Activated T-cell treated with anti-CD3 and anti-CD28 coated beads, Interleukin-2, amount 50 U/mL, for 72 hours (primary cell): Measurements from ENCODE around the gene FDPS. TPM values are rescaled to one million over a fixed set of nuclear protein-coding genes. Genes with fewer than 3 reads are reported as not detected.
"Not testable (repeated sequence)": the region's sequence is repeated elsewhere in the genome, so short reads cannot be mapped to it uniquely, and the experiment has no call there.

ENCODE experiments used
- ATAC-seq, 2 donors: fragments of 150-1000 bp; cut with Tn5 transposase; replicated peaks in 1 of 2; 2 replicates each; pipeline ENCODE4 v1.10.0; 2021; ENCODE audit warnings: moderate library complexity in 2 of 2, mild to moderate bottlenecking in 1 of 2
- DNase-seq, 2 donors: peaks; one replicate each; pipeline ENCODE4 v3.0.0; 2021 to 2022; ENCODE audit warnings: mixed read lengths in 1 of 2
- H3K27ac Mint-ChIP-seq: one replicate; pipeline ENCODE4 v1.8.0; 2022; ENCODE audit warnings: mild to moderate bottlenecking, moderate library complexity, mixed read lengths
- H3K27me3 Mint-ChIP-seq: one replicate; pipeline ENCODE4 v1.8.0; 2022; ENCODE audit warnings: low read depth, mixed read lengths
- H3K36me3 Mint-ChIP-seq, 2 donors: one replicate each; pipeline ENCODE4 v1.8.0; 2022; ENCODE audit warnings: mixed read lengths in 2 of 2, mild to moderate bottlenecking in 1 of 2; ENCODE audit not compliant: insufficient read depth in 2 of 2
- H3K4me1 Mint-ChIP-seq: one replicate; pipeline ENCODE4 v1.8.0; 2022; ENCODE audit warnings: low read depth, mixed read lengths
- H3K4me3 Mint-ChIP-seq, 2 donors: one replicate each; pipeline ENCODE4 v1.8.0; 2022; ENCODE audit warnings: mild to moderate bottlenecking in 2 of 2, mixed read lengths in 2 of 2, moderate library complexity in 2 of 2
- H3K9me3 Mint-ChIP-seq, 2 donors: one replicate each; pipeline ENCODE4 v1.8.0; 2022; ENCODE audit warnings: mixed read lengths in 2 of 2
- total RNA-seq, 2 donors: library from RNA; stranded (reverse); gene quantifications; one replicate each; pipeline ENCODE4 v1.2.3, GENCODE V29; 2022

FDPS gene
- total RNA-seq, 2 donors from 2014 or later = 182 to 184 TPM

DNA sequence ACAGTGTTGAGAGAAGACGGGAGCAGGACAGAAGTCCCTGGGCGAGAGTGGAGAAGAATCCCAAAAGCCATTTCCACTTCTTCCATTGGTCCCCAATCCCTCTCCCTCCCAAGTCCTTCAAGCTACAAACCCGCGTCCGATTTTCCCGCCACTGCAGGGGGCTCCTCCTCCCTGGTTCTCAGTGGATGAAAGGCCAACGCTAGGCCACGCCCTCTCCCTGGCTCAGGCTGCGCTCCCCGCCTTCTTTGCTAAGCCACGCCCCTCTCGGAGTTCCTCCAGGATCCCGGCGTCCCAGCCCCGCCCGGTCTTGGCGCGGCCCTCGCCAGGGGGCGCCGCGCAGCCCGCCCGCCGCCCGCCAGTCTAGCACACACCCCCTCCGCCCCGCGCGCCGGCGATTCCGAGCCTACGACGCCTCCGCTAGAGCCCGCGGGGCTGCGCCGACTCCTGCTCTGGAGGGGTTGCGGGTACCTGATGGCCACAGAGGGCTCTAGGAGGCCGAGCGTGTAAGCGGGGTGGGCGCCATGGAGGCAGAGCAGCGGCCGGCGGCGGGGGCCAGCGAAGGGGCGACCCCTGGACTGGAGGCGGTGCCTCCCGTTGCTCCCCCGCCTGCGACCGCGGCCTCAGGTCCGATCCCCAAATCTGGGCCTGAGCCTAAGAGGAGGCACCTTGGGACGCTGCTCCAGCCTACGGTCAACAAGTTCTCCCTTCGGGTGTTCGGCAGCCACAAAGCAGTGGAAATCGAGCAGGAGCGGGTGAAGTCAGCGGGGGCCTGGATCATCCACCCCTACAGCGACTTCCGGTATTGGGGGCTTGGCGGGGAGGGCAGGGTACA, 31.4 kb upstream of the FDPS start, which contains the start of gene HCN3:
Gene HCN3 (plus strand): TSS at position 394 of the 832 bp plus-strand sequence. CDS start 128 bp downstream, at position 522.
- DNase-seq (peak; percentile 94 to 95), ATAC-seq (peak; percentile 59 to 62)
- no peaks in the 10 kb centered on the region for H3K9me3 Mint-ChIP-seq
- peak within 1 kb of the TSS; percentile 69 to 83 for H3K4me3 Mint-ChIP-seq
- H3K27me3 Mint-ChIP-seq = no peaks in the 10 kb centered on the region
- H3K36me3 Mint-ChIP-seq = peaks cover 5 to 7% of the 10 kb centered on the region in 2 donors
- H3K27ac Mint-ChIP-seq = peak within 1 kb of the TSS; percentile 39
- H3K4me1 Mint-ChIP-seq = peaks cover 41% of the 10 kb centered on the region

DNA sequence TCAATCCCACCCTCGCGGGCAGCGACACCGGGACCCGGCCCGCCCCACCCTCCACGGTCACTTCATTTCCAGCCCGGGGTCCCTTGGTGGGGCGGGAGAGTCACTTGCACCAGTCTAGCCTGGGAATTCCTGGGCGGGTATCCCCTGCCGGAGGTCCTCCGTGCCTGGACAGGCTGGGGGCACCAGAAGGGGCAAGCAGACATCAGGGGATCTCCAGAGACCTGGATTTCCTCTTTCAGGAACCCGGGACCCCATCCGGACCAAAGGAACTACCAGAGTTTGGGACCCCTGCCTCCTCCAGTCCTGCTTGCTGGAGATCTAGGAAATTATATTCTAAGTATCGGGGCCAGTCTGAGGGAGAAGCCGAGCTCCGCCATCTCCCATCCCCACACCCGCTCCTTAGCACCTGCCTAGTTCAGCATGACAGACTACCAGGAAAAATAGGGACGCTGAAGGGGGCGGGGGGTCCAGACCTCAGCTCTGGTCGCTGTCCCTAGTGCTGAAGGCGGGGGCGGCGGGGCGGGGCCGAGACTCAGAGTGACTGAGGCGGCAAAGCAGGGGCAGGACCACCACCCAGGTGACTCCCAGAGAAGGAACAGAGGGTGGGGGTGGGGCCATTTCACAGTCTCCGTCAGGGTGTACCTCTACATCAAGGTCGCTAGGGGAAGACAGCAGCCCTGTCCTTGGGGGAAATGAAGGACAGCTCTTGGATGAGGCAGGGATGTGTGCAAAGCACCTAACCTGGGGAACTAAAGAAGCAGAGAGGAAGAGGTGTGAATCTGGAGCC, 30.6 kb upstream of the FDPS start:
- Mint-ChIP-seq H3K4me3 (peak overlapping the region; percentile 69 to 83), H3K27ac (no peak overlapping the region), H3K36me3 (peaks cover 0 to 1% of the 10 kb centered on the region in 2 donors), H3K4me1 (peaks cover 40% of the 10 kb centered on the region), H3K27me3 (no peaks in the 10 kb centered on the region), H3K9me3 (no peaks in the 10 kb centered on the region)
- DNase-seq = peak; percentile 79 to 85
- ATAC-seq = peak; percentile 42 to 47

DNA sequence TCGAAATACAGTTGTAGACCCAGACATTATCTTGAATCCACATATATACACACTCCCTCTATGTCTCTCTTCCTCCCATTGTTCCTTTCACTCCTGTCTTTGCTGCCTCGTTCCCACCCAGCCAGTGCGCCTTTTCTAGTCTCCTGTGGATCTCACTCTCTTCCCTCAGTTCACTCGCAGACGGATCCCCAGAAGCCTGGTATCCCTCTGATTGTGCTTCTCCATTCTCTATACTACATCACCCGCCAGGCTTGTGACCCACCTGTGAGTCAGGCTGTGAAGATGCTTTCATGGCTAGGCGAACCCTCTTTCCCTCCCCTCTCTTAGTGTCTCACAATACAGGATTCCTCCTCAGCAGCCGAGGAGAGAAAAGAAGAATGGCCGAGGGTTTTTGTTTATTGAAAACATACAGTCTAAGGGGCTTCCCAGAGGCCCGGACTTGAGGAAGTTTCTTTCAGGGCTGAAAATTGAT, 29.9 kb upstream of the FDPS start:
- ATAC-seq (no peak), DNase-seq (no peak)
- Mint-ChIP-seq H3K27ac (no peak overlapping the region), H3K9me3 (no peaks in the 10 kb centered on the region), H3K4me3 (peak overlapping the region; percentile 32 to 83), H3K27me3 (no peaks in the 10 kb centered on the region), H3K4me1 (peaks cover 36% of the 10 kb centered on the region), H3K36me3 (no peaks in the 10 kb centered on the region)

DNA sequence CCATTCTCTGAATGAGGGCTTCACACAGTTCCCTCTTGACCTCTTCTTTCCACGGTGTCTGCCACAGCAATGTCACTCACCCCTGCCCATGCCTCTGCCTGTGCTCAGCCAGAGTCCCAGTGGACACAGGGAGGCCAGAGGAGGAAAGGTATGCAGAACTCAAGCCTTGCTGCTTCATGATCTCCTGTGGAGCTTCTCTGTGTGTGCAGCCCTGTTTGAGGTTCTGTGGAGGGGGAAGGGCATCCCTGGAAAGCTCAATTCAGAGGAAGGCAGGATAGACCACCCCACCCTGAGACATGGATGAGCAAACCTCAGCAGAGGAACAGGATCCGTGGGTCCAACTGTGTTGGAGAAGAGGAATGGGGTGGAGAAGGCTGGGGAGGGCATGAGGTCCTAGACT, 29.4 kb upstream of the FDPS start:
- no peak overlapping the region for H3K27ac Mint-ChIP-seq
- no peaks in the 10 kb centered on the region for H3K9me3 Mint-ChIP-seq
- DNase-seq = no peak
- no peak for ATAC-seq
- no peak overlapping the region for H3K4me3 Mint-ChIP-seq
- H3K4me1 Mint-ChIP-seq = peaks cover 33% of the 10 kb centered on the region
- H3K36me3 Mint-ChIP-seq = no peaks in the 10 kb centered on the region
- no peaks in the 10 kb centered on the region for H3K27me3 Mint-ChIP-seq

DNA sequence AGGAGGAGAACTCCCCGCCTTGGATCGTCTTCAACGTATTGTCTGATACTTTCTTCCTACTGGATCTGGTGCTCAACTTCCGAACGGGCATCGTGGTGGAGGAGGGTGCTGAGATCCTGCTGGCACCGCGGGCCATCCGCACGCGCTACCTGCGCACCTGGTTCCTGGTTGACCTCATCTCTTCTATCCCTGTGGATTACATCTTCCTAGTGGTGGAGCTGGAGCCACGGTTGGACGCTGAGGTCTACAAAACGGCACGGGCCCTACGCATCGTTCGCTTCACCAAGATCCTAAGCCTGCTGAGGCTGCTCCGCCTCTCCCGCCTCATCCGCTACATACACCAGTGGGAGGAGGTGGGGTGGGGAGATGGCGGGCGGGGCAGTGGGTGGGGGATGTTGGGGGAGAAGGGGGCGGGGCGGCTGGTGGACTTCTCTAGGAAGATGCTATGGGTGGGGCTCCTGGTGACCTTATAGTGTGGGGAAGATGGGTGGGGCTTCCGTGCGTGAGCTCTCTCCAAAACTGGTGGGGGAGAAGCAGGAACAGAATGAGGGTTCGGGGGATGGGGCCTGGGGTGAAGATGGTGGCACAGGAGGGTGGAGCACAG, 26.1 kb upstream of the FDPS start:
- ATAC-seq (no peak), DNase-seq (no peak)
- Mint-ChIP-seq H3K27me3 (no peaks in the 10 kb centered on the region), H3K27ac (no peak overlapping the region), H3K9me3 (no peaks in the 10 kb centered on the region), H3K4me1 (peaks cover 15% of the 10 kb centered on the region), H3K4me3 (no peak overlapping the region), H3K36me3 (no peaks in the 10 kb centered on the region)

DNA sequence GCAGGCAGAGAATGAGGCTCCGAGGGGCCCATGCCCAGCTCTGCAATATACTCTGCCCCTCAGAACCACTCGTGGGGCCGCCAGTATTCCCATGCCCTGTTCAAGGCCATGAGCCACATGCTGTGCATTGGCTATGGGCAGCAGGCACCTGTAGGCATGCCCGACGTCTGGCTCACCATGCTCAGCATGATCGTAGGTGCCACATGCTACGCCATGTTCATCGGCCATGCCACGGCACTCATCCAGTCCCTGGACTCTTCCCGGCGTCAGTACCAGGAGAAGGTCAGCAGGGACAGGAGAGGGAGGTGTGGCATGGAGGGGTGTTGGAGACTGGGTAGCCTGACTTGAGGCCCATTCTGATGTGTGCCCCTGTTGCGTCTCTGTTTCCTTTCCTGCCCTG, 24.2 kb upstream of the FDPS start:
- no peaks in the 10 kb centered on the region for H3K27me3 Mint-ChIP-seq
- ATAC-seq = no peak
- no peaks in the 10 kb centered on the region for H3K36me3 Mint-ChIP-seq
- no peak for DNase-seq
- no peak overlapping the region for H3K27ac Mint-ChIP-seq
- H3K4me1 Mint-ChIP-seq = peaks cover 2% of the 10 kb centered on the region
- H3K9me3 Mint-ChIP-seq = no peaks in the 10 kb centered on the region
- no peak overlapping the region for H3K4me3 Mint-ChIP-seq

DNA sequence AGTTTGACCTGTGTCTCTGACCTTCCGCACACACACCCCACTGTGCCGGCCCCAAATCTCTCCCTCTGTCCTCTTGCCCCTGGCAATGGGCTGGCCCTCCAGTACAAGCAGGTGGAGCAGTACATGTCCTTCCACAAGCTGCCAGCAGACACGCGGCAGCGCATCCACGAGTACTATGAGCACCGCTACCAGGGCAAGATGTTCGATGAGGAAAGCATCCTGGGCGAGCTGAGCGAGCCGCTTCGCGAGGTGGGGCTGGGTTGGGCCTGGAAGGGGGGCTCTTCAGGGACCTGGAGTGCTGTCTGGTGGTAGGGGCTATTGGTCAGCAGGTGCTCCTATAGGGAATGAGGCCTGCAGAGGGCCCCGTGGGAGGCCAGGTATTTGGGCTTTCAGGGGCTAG, 23.6 kb upstream of the FDPS start:
- no peaks in the 10 kb centered on the region for H3K4me1 Mint-ChIP-seq
- H3K27me3 Mint-ChIP-seq = no peaks in the 10 kb centered on the region
- H3K4me3 Mint-ChIP-seq = no peak overlapping the region
- DNase-seq = no peak
- no peak for ATAC-seq
- H3K27ac Mint-ChIP-seq = no peak overlapping the region
- H3K9me3 Mint-ChIP-seq = no peaks in the 10 kb centered on the region
- H3K36me3 Mint-ChIP-seq = no peaks in the 10 kb centered on the region

DNA sequence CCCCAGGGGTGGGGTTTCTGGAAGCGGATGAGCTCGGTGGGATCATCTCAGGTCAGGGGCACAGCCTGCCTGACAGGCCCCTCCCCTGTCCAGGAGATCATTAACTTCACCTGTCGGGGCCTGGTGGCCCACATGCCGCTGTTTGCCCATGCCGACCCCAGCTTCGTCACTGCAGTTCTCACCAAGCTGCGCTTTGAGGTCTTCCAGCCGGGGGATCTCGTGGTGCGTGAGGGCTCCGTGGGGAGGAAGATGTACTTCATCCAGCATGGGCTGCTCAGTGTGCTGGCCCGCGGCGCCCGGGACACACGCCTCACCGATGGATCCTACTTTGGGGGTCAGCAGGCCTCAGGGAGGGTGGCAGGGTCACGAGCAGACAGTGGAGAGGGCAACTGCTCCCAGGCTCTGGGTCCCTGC, 23.0 kb upstream of the FDPS start:
- ATAC-seq (no peak), DNase-seq (no peak)
- no peak overlapping the region for H3K27ac Mint-ChIP-seq
- H3K36me3 Mint-ChIP-seq = no peaks in the 10 kb centered on the region
- no peak overlapping the region for H3K4me3 Mint-ChIP-seq
- no peaks in the 10 kb centered on the region for H3K4me1 Mint-ChIP-seq
- H3K27me3 Mint-ChIP-seq = no peaks in the 10 kb centered on the region
- no peaks in the 10 kb centered on the region for H3K9me3 Mint-ChIP-seq

DNA sequence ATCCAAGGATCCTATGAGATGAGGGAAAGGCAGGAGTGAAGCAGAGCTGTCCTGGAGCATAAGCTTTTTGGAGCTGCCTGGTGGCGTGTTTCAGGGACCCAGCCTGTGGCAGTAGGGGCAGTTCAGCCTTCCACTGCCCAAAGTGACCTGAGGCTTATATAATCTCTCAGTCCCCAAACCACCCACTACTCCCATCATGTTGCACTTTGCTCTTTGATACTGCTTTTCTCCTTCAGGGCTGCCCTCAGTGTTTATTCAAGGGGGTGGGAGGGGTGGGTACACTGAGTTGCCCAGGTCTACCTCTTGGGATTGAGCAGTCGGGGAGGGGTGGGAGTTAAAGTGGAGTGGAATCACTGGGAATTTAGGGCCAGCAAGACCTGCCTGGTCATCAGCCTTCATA, 22.1 kb upstream of the FDPS start:
- Mint-ChIP-seq H3K9me3 (no peaks in the 10 kb centered on the region), H3K4me3 (no peak overlapping the region), H3K36me3 (no peaks in the 10 kb centered on the region), H3K4me1 (no peaks in the 10 kb centered on the region), H3K27ac (no peak overlapping the region), H3K27me3 (no peaks in the 10 kb centered on the region)
- ATAC-seq = no peak
- no peak for DNase-seq

DNA sequence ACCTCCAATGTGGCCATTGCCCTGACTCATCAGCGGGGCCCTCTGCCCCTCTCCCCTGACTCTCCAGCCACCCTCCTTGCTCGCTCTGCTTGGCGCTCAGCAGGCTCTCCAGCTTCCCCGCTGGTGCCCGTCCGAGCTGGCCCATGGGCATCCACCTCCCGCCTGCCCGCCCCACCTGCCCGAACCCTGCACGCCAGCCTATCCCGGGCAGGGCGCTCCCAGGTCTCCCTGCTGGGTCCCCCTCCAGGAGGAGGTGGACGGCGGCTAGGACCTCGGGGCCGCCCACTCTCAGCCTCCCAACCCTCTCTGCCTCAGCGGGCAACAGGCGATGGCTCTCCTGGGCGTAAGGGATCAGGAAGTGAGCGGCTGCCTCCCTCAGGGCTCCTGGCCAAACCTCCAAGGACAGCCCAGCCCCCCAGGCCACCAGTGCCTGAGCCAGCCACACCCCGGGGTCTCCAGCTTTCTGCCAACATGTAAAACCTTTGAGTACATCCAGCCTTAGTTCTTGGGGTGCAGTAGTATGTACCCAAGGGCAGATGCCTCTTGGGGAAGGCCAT, 20.6 kb upstream of the FDPS start:
- ATAC-seq = no peak
- Mint-ChIP-seq H3K4me1 (no peaks in the 10 kb centered on the region), H3K27ac (no peak overlapping the region), H3K36me3 (no peaks in the 10 kb centered on the region), H3K27me3 (no peaks in the 10 kb centered on the region), H3K9me3 (no peaks in the 10 kb centered on the region), H3K4me3 (no peak overlapping the region)
- no peak for DNase-seq

DNA sequence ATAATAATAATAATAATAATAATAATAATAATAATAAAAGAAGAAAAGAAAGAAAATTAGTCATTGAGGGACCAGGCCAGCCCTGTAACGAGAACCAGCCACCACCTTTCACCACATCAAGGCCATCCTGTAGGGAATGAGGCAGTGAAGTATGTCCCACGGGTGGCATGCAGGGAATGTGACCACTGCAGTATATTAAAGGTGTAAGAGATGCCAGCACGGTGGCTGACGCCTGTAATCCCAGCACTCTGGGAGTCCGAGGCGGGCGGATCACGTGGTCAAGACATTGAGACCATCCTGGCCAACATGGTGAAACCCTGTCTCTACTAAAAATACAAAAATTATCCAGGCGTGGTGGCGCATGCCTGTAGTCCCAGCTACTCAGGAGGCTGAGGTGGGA, 17.7 kb upstream of the FDPS start:
- not testable (repeated sequence) for H3K27ac Mint-ChIP-seq, H3K4me3 Mint-ChIP-seq, ATAC-seq, H3K4me1 Mint-ChIP-seq, DNase-seq, H3K9me3 Mint-ChIP-seq, H3K36me3 Mint-ChIP-seq
- H3K27me3 Mint-ChIP-seq = peaks cover 18% of the 10 kb centered on the region

DNA sequence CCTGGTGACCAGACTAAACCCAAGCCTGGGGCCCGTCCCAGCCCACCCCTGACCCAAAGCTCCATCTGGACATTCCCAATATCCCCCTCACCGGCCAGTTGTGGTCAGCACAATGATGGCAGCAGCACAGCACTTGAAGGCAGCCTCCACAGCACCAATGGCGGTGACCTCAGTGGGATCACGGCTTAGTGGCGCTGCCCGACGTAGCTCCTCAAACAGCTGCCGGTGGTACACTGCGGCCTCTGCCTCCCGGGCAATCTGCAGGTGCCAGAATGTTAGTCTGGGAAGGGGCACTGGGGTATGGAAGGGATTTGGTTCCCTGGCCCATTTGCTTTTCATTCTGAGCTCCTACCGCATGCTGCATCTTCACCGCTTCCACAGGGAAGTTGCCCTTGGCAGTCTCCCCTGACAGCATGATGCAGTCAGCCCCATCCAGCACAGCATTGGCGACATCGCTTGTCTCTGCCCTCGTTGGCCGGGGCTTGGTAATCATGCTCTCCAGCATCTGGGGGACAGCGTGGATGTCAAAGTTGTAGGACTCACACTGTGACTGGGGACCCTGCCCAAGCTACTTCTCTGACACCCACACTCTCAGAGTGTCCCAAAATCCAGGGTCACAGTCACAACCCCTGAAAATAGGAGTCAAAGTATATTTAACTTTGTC, 15.4 kb upstream of the FDPS start:
- no peak for DNase-seq
- H3K36me3 Mint-ChIP-seq = no peaks in the 10 kb centered on the region
- H3K4me1 Mint-ChIP-seq = peaks cover 7% of the 10 kb centered on the region
- H3K27ac Mint-ChIP-seq = no peak overlapping the region
- H3K9me3 Mint-ChIP-seq = no peaks in the 10 kb centered on the region
- H3K27me3 Mint-ChIP-seq = peaks cover 34% of the 10 kb centered on the region
- H3K4me3 Mint-ChIP-seq = no peak overlapping the region
- ATAC-seq = no peak
